Stimulated activated CD8-positive, alpha-beta memory T cell treated with anti-CD3 and anti-CD28 coated beads, Interleukin-2, amount 100 ng/mL, for 1 hour (primary cell): ENCODE data around the gene CORO2A.

Source experiments
- DNase-seq, 2 donors: peaks; one replicate each; pipeline ENCODE4 v3.0.0-alpha.2; 2020; ENCODE audit warnings: low read depth in 2 of 2

CORO2A gene

DNA sequence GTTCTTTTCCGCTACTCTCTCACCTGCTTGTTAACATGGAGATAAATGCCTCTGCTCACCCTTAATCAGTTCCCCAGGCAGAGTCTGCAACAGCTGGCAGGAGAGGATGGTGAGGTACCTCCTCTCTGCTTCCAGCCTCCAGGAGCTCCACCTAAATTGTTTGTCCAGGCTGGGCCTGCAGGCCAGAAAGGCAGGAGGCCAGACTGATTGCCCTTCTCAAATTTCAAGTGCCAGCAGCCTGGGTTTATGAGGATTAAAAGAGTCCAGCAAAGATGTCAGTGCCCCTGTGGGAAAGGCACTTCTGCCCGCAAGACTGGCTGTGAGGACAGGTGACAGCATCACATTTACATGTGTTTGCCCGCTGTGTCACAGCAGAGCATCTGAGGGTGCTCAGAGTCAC lies 19.8 kb downstream of the CORO2A start:
- DNase-seq, result no peak

DNA sequence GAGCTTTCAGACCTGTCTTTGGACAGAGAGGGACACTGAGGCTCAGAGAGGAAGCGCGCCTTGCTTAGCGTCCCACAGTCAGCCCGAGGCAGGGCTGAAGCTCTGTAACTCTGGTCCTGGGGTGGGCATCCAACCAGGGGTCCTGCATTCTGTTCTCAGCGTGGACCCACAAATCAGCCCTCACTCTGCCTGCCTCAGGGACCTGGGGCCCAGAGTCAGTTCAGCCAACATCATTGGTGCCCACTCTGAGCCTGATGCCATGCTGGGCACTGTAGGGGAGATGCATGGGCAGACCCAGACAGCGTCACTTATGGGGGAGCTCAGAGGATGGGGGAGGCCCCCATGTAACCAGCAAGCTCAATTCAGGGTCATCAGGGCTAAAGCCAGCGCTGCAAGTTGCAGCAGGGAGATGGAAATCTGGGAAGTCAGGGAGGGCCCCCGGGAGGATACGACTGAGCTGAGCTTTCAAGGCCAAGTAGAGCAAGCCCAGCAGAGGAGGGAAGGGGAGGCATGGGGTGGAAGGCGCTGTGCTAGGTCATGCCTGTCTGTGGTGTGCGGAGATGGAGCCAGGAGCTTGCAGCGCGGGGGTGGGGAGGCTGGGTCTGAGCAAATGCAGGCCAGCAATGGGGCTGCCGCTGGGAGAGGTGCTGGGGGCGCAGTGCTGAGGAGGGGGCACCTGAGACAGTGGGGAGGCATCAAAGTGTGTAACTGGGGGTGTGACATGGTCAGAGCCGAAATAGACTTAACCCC lies 21.1 kb downstream of the CORO2A start:
- DNase-seq, result no peak

DNA sequence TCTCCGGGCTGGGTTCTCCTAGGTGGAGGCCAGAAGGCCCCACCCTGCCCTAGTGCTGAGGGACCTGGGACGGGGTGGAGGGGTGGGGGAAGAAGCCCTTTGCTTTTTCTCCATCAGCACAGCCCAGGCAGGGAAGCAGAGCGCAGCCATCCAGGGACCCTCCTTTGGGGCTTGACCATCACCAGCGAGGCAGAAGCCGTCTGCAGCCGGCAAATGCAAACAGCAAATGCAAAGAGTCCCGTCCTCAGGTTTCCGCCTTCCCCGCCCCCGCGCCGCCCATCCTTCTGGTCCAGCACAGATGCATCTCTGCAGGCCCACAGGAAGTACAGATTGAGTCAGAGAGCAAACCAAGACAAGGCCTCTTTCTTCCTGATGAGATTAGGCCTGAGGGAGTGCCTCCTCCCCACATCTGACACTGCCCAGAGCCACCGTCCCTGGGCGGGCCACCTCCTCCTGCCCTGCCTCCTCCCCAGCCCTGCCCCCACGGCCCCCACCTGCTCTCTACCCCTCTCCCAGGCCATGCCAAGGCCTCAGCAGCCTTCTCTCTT lies 23.4 kb downstream of the CORO2A start:
- no peak for DNase-seq

DNA sequence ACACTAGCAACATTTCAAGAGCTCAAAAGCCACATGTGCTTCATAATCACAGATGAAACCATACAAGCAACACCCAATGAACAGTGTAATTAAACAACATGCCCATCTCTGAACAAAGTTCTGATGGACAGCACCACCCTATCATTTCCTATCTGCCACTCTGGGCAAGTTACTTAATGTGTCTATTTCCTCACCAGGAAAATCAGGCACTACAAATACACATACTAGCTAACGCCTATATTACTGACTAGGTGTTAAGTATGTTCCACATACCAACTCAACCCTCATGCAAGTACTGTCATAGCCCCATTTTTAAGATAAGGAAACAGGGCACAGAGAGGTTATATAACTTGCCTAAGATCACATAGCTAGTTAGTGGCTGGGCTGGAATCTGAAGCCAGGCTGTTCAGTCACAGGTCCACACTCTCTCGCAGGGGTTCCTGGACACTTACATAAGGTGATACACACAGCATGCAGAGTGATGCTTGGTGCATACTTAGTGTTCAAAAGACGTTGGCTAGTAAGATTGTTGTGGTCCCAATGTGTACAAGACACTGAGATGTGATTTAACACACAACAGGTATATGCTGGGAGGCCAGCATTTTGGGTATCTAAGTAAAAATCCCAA lies 24.2 kb downstream of the CORO2A start:
- DNase-seq, result no peak

DNA sequence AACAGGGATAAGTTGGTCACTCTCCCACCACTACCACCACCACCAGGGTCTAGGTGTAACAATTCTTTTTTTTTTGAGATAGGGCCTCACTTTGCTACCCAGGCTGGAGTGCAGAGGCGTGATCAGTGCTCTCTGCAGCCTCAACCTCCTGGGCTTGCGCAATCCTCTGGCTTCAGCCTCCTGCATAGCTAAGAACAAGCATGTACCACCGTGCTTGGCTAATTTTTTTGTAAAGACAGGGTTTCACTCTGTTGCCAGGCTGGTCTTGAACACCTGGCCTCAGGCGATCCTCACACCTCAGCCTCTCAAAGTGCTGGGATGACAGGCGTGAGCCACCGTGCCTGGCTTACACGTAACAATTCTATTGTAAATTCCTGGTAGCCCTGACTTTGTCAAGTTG lies 27.5 kb downstream of the CORO2A start:
- DNase-seq, result no peak

DNA sequence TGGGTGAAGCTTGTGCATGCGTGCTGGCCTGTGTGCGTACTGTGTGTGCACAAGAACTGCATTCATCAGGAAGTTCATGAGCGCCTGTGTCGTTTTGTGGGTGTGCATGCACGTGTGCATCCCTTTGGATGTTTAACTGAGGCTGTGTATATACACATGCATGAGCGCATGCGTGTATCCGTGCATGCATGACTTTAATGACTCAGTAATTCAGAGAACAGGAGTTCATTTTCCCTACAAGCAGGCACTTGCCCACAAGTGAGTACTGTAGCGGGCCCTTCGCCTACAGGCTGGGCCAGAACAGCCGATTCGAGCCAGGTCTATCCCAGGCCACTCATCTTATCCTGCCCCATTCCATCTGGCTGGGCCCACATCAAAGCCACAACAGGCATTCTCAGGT lies 29.8 kb downstream of the CORO2A start:
- DNase-seq, result no peak

DNA sequence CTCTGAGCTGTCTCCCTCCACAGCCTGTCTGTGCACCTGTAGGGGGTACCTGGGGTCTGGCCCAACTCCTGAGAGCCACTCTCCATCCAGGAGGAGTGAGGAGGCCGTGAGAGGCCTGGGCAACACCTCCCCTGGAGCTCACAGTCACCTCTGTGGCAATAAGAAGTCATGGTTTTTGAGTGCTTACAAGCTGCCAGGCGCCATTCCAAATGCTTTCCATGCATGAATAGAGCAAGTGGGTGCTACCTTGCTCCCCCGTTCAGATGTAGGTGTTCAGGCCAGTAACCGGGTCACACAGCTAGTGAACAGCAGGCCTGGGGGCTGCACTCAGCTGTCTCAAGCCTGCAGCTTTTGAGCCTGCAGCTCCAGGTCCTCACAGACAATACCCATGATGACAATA lies 30.6 kb downstream of the CORO2A start:
- no peak for DNase-seq

DNA sequence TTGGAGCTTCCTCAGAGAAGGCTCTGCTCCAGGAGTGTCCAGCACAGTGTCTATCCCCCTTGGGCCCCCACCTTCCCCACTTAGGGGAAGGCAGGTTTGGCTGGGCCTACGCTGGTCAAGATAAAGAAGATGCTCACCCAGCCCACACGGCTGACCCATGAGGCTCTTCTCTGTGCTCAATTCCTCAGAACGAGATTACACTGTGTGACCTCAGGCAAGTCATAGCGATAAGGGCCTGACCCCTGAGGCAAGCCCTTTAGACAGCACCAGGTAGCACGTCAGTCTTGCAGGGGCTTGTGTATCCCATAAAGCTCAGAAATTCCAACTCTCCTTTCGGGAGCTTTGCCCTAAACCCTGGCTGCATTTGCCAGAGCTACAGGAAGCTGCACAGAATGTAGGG lies 32.6 kb downstream of the CORO2A start:
- DNase-seq, result no peak

DNA sequence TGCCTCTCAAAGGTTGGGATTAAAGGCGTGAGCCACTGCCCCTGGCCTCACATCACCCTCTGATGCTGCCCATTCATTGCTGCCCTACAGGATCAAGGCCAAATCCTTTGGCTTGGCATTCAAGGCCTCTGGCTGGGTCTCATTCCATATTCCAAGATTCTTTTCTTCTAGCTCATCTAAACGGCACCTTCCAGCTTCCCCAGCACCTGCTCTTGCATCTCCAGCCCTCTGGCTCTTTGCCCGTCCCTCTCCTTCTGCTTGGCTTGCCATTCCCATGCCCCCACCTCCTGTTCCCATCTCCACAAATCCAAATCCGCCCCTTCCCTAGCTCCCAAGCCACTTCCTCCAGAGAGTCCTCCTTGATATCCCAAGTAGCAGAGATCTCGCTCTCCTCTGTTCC lies 33.1 kb downstream of the CORO2A start:
- no peak for DNase-seq

DNA sequence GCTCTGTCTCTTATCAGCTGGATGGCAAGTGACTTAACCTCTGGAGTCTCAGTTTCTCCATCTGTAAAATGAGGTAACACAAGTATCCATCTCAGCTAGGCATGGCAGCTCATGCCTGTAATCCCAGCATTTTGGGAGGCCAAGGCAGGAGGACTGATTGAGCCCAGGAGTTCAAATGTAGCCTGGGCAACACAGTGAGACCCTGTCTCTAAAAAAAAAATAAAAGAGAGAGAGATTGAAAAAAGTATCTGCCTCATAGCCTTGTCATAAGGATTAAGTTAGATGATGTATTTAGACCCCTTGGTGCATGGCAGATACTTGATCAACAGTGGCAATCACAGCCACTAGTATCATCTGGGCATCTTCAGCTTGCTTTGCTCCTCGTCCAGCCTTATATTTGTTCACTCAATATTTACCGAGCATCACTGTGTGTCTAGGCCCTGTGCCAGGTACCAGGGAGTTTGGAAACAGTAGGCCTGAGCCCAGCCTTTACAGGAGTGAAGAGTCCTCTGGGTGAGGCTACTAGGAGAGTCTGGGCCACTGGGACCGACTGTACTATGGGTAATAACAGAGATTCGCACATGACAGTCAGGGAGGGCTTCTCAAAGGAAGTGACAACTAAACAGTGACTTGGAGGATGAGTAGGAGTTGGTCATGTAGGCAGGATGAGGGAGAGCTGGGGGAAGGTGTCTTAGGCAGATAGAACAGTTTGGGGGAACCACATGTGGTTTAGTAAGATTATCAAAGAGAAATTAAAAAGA lies 34.2 kb downstream of the CORO2A start:
- DNase-seq, result no peak

DNA sequence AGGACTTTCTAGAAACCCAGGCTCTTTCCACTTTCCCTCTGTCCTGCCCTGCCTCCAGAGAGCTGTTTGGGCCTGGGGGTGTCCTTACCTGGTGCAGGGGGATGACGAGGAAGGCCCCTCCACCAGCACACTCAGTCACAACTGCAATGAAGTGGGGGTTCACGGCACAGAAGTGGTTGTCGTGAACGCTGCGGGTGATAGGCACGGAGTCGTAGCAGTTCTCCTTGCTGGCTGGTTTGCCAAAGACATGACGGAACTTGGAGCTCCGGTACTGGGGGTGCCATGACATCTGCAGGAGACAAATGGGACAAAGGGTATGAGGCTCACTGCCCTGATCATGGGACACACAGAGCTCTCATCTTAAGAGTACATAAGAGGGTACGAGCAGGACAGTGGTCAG lies 35.1 kb downstream of the CORO2A start:
- no peak for DNase-seq

DNA sequence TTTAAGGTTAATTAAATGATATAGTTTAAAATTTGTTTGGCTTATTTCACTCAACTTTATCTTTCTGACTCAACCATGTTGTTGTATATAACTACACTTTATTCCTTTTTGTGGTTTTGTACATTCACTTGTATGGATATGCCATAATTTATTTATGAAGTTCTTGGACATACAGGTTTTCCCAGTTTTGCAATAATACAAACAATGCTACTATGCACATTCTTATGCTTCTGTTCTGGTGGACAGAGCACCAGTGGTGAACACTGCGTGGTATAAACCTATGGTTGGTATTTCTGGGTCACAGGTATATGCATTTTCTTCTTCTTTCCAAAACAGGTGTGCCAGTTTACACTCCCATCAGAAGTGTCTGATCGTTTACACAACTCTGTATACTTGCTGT lies 37.8 kb downstream of the CORO2A start:
- DNase-seq, result no peak

DNA sequence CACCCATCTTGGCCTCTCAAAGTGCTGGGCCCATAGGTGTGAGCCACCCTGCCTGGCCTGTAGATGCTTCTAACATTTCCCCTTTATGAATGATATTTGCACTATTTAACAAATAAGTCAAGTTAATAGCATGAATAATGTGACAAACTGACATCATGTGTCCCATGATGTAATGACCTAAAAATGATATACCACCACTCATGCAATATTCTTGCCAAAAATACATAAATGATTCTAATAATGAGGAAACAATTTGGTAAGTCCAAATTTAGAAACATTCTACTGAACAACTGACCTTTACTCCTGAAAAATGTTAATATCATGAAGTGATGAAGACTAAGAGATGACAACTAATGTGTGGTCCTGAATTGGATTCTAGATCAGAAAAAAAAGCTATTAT lies 39.9 kb downstream of the CORO2A start:
- DNase-seq, result no peak

DNA sequence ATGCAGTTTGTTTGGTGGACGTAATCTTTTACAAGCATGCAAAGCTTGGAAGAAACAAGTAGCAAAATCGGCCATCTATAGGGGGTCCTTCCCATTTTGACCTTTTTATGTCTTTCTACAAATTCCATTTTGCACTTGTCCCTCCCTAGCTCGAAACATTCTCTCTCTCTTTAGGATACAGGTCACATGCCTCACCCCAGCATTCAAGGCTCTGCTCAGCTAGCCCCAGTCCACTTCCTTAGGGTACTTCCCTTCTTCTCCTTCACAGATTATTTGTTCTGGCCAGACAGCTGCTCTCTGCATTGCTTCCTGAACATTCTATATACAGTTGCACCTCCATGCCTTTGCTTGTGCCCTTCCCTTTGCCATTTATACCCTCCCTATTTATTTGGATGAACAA lies 41.7 kb downstream of the CORO2A start:
- no peak for DNase-seq

DNA sequence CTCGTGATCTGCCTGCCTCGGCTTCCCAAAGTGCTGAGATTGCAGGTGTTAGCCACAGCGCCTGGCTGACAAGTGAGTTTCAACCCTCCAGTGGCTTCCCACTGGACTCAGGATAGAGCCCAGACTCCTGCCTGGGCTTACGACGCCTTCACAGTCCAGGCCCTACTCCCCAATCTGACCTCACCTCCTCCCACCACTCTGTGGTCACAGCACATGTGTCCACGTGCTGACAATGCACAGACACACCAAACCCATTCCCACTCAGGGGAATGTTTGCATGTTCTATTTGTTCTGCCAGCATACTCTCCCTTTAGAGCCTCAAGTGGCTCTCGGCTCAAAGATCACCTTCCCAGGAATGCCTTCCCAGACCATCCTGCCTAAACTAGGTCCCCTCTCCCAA lies 42.3 kb downstream of the CORO2A start:
- DNase-seq, result no peak

DNA sequence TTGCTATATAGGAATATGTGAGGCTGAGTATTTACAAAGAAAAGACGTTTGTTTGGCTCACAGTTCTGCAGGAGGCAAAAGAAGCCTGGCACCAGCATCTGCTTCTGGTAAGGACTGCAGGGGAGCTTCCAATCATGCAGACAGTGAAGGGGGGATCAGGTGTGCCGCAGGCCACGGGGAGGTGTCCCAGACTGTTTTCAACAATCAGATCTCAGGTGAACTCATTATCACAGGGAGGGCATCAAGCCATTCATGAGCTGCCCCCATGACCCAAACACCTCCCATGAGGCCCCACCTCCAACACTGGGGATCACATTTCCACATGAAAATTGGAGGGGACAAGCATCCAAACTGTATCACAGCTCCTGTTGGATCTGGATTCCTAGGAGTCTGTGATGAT lies 43.0 kb downstream of the CORO2A start:
- no peak for DNase-seq

DNA sequence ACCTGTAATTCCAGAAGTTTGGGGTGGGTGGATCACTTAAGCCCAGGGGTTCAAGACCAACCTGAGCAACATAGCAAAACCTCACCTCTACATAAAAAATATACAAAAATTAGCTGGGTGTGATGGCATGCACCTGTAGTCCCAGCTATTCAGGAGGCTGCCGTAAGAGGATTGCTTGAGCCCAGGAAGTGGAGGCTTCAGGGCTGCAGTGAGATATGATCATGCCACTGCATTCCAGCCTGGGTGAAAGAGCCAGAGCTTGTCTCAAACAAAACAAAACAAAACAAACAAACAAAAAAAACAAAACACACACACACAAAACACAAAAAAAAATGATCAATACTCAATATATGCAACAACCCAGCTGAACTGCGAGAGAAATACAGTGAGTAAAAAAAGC lies 44.0 kb downstream of the CORO2A start:
- no peak for DNase-seq

DNA sequence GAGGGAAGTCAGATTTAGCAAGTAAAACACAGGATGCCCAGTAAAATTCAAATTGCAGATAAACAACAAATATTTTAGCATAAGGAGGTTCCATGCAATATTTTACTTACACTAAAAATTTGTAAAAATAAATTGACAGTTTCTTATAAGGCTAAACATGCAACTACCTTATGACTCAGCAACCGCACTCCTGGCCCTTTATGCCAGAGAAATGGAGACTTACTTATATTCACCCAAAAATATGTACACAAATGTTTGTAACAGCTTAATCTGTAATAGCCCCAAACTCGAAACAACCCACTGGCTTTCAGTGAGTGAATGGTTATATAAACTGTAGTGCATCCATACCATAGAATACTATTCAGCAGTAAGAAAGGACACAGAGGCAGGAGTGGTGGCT lies 44.9 kb downstream of the CORO2A start:
- DNase-seq, result no peak

DNA sequence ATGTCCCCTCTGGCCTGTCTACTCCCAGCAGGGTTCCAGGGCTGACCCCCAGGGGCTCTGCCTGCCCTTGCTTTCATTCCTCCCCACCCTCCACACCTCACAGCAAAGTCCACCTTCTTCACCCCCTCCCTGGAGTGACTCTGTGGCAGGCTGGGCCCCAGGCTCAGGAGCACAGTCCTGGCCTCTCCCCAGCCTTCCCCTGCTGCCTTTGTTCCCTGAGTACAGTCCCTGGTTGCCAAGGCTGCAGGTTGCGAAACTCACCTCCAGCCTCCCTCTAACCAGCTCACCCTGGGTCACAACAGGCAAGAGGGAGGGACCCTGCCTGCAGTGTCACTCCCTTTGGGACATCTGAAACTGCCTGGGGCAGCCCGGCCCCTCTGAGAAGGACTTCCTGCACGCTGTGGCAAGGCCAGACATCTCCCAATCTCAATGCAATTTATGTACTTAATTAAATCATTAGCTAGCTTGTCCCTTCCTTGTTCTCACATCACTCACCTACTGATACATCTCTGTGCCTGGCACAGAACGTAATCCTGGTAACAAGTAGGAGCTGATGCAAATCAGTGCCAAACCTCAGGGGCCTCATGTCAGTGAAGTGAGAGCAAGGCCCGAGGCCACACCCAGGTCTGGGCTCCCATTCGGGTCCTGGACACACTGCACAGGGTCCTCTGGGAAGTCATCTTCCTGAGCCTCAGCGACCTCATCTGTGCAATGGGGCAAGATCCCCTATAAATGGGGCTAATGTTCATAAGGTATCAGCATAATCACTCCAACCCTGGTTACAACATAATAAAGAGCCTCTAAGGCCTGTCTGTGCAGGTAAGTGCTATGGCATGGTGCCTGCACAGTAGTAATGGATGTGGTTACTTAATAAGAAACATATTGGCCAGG lies 46.1 kb downstream of the CORO2A start:
- no peak for DNase-seq

DNA sequence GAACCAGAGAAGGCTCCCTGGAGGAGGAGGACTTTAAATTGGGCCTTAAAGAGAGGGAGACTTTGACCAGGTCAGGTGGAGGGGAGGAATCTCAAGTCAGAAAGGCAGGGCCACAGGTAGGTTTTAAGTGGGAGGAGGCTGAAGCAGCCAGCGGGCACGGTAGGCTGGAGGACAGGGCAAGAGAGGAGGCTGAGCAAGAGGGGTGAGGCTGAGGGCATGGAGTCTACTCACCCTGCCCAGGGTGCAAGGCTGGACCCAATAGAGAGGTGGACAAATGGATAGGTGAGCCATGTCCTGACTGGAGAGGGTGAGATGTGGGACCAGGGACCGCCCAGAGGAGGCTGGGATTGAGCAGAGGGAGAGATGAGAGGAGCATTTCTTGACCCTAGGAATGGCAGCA lies 47.8 kb downstream of the CORO2A start:
- no peak for DNase-seq

DNA sequence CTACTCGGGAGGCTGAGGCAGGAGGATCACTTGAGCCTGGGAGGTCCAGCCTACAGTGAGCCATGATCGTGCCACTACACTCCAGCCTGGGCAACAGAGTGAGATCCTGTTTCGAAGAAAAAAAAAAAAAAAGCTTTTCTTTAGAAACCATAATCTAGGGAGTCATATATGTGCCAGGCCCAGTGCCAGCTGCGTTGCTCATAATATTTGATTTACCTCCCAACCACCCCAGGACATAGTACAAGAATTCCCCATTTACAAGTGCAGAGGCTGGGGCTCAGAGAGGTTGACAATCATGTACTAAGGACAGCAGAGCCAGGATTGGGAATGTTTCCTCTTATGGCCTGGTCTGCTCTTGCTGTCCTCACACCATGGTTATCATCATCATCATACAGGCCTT lies 48.4 kb downstream of the CORO2A start:
- DNase-seq, result no peak
